ENCODE results near the gene TNFSF15.

TNFSF15 gene

GRCh38 chr9:114770991-114771390 is 34.8 kb downstream of the TNFSF15 start:
- H4K20me1 ChIP-seq (ENCODE audit: insufficient read depth, low read length): no peaks in the 10 kb centered on the region
- TF ChIP-seq EZH2phosphoT487 (IDR thresholded peaks at IDR 0.05; ENCODE audit: low read length) (no peak), EZH2 (optimal IDR thresholded peaks at IDR 0.05; ENCODE audit: low read depth, low read length) (no peak)
- TF ChIP-seq, protein P1, sequence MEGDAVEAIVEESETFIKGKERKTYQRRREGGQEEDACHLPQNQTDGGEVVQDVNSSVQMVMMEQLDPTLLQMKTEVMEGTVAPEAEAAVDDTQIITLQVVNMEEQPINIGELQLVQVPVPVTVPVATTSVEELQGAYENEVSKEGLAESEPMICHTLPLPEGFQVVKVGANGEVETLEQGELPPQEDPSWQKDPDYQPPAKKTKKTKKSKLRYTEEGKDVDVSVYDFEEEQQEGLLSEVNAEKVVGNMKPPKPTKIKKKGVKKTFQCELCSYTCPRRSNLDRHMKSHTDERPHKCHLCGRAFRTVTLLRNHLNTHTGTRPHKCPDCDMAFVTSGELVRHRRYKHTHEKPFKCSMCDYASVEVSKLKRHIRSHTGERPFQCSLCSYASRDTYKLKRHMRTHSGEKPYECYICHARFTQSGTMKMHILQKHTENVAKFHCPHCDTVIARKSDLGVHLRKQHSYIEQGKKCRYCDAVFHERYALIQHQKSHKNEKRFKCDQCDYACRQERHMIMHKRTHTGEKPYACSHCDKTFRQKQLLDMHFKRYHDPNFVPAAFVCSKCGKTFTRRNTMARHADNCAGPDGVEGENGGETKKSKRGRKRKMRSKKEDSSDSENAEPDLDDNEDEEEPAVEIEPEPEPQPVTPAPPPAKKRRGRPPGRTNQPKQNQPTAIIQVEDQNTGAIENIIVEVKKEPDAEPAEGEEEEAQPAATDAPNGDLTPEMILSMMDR (IDR thresholded peaks at IDR 0.05; ENCODE audit: low read length): no peak
- H3K27ac ChIP-seq (ENCODE audit: low read length): no peak overlapping the region
- no peaks in the 10 kb centered on the region for H3K27me3 ChIP-seq (replicated peaks; ENCODE audit: insufficient read depth, low read length)
- no peaks in the 10 kb centered on the region for H3K9me2 ChIP-seq (replicated peaks; ENCODE audit: insufficient read depth, low read length)
- no peaks in the 10 kb centered on the region for H3K79me2 ChIP-seq (ENCODE audit: low read length)
- H3K9ac ChIP-seq (ENCODE audit: low read length): no peak overlapping the region
- no peaks in the 10 kb centered on the region for H3K36me3 ChIP-seq (replicated peaks; ENCODE audit: insufficient read depth, low read length)
- H3K4me1 ChIP-seq (ENCODE audit: low read length): peaks cover 33% of the 10 kb centered on the region
- H3K4me3 ChIP-seq (ENCODE audit: low read length): no peak overlapping the region
- H3K9me3 ChIP-seq (replicated peaks; ENCODE audit: insufficient read depth, low read length): no peaks in the 10 kb centered on the region
- H2AFZ ChIP-seq (ENCODE audit: low read length): no peak overlapping the region
- H3K4me2 ChIP-seq (ENCODE audit: low read depth, low read length): no peak overlapping the region
- no peak for DNase-seq
- peaks cover 21% of the 10 kb centered on the region for H3F3A ChIP-seq (ENCODE audit: insufficient read depth, low read length)

DNA sequence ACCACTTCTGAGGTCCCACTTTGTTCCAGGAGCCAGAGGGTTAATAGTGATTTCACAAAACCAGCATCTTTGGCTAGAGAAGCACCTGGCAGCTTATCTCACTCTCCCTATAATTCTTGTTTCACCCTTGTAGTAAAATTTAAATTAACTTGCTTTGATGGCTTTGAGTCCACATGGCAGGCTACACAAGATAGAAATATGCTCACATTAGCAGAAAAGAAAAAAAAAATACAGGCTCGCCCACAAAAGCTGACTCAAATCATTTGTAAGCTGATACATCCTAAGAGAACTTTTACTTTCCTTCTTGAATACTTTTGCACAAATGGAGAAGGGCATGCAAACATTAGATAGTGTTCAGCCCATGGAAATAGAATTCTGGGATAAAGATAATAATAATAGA is 36.2 kb downstream of the TNFSF15 start:
- H3K27me3 ChIP-seq (replicated peaks; ENCODE audit: insufficient read depth, low read length): no peaks in the 10 kb centered on the region
- no peak overlapping the region for H3K4me3 ChIP-seq (ENCODE audit: low read length)
- no peaks in the 10 kb centered on the region for H3K9me3 ChIP-seq (replicated peaks; ENCODE audit: insufficient read depth, low read length)
- TF ChIP-seq EZH2 (optimal IDR thresholded peaks at IDR 0.05; ENCODE audit: low read depth, low read length): no peak
- no peak for TF ChIP-seq EZH2phosphoT487 (IDR thresholded peaks at IDR 0.05; ENCODE audit: low read length)
- TF ChIP-seq, protein P1 (IDR thresholded peaks at IDR 0.05; ENCODE audit: low read length): no peak
- H3K27ac ChIP-seq (ENCODE audit: low read length): no peak overlapping the region
- peaks cover 15% of the 10 kb centered on the region for H3F3A ChIP-seq (ENCODE audit: insufficient read depth, low read length)
- H3K4me1 ChIP-seq (ENCODE audit: low read length): peaks cover 23% of the 10 kb centered on the region
- no peaks in the 10 kb centered on the region for H4K20me1 ChIP-seq (ENCODE audit: insufficient read depth, low read length)
- no peak overlapping the region for H2AFZ ChIP-seq (ENCODE audit: low read length)
- H3K9me2 ChIP-seq (replicated peaks; ENCODE audit: insufficient read depth, low read length): no peaks in the 10 kb centered on the region
- peak; percentile 78 for DNase-seq
- no peaks in the 10 kb centered on the region for H3K36me3 ChIP-seq (replicated peaks; ENCODE audit: insufficient read depth, low read length)
- H3K79me2 ChIP-seq (ENCODE audit: low read length): no peaks in the 10 kb centered on the region
- H3K4me2 ChIP-seq (ENCODE audit: low read depth, low read length): peak overlapping the region; percentile 7; the same call in 1 of the 2 replicates
- no peak overlapping the region for H3K9ac ChIP-seq (ENCODE audit: low read length)

DNA sequence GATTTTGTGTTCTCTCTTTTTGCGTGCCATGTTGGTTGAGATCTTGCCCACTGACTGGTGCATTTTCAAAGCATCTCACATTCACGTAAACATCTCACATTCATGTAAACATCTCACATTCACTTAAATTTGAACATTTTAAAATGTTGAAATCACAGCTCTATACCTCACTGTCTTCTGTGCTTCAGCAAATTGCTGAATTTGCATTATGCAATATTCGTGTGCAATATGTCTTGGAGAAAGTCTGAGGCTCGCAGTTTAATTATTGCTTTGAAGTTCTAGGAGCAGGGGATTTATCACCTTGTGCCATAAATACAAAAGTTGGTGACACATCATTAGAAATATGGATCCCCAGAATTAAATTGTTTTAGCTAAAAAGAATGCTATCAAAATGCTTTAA is 42.6 kb downstream of the TNFSF15 start:
- Histone ChIP-seq H3K9me2 (replicated peaks; ENCODE audit: insufficient read depth, low read length) (no peaks in the 10 kb centered on the region), H3K27ac (ENCODE audit: low read length) (no peak overlapping the region), H3K79me2 (ENCODE audit: low read length) (no peaks in the 10 kb centered on the region), H3F3A (ENCODE audit: insufficient read depth, low read length) (no peaks in the 10 kb centered on the region), H4K20me1 (ENCODE audit: insufficient read depth, low read length) (no peaks in the 10 kb centered on the region), H3K4me2 (ENCODE audit: low read depth, low read length) (no peak overlapping the region), H3K4me3 (ENCODE audit: low read length) (no peak overlapping the region), H3K27me3 (replicated peaks; ENCODE audit: insufficient read depth, low read length) (no peaks in the 10 kb centered on the region), H2AFZ (ENCODE audit: low read length) (no peak overlapping the region), H3K4me1 (ENCODE audit: low read length) (no peaks in the 10 kb centered on the region), H3K9ac (ENCODE audit: low read length) (no peak overlapping the region), H3K36me3 (replicated peaks; ENCODE audit: insufficient read depth, low read length) (no peaks in the 10 kb centered on the region), H3K9me3 (replicated peaks; ENCODE audit: insufficient read depth, low read length) (no peaks in the 10 kb centered on the region)
- TF ChIP-seq, protein P1 (IDR thresholded peaks at IDR 0.05; ENCODE audit: low read length): no peak
- TF ChIP-seq EZH2phosphoT487 (IDR thresholded peaks at IDR 0.05; ENCODE audit: low read length) (no peak), EZH2 (optimal IDR thresholded peaks at IDR 0.05; ENCODE audit: low read depth, low read length) (no peak)
- DNase-seq: no peak

Measured in MM.1S (cell line).